ENCODE measurements around the gene NRIP1.
"Not testable (repeated sequence)": the region's sequence is repeated elsewhere in the genome, so short reads cannot be mapped to it uniquely, and the experiment has no call there.

NRIP1 gene

GRCh38 chr21:15034126-15034853 is 30.5 kb downstream of the NRIP1 start:
- Histone ChIP-seq H3K27ac (ENCODE audit: low read length) (no peak overlapping the region), H3K4me3 (ENCODE audit: low read length) (no peak overlapping the region), H3K4me1 (ENCODE audit: control insufficient read depth, low read depth, low read length) (peaks cover 8% of the 10 kb centered on the region), H3K36me3 (ENCODE audit: control insufficient read depth, low read depth, low read length) (no peaks in the 10 kb centered on the region), H3K9ac (ENCODE audit: low read length) (no peak overlapping the region), H3K9me3 (ENCODE audit: control insufficient read depth, low read depth, low read length) (no peaks in the 10 kb centered on the region), H3K27me3 (ENCODE audit: control insufficient read depth, insufficient read depth, low read length) (no peaks in the 10 kb centered on the region)

GRCh38 chr21:15031790-15032357 is 32.9 kb downstream of the NRIP1 start:
- H3K9me3 ChIP-seq (ENCODE audit: control insufficient read depth, low read depth, low read length): no peaks in the 10 kb centered on the region
- H3K9ac ChIP-seq (ENCODE audit: low read length): no peak overlapping the region
- no peak overlapping the region for H3K4me3 ChIP-seq (ENCODE audit: low read length)
- no peak overlapping the region for H3K27ac ChIP-seq (ENCODE audit: low read length)
- H3K4me1 ChIP-seq (ENCODE audit: control insufficient read depth, low read depth, low read length): peaks cover 8% of the 10 kb centered on the region
- H3K27me3 ChIP-seq (ENCODE audit: control insufficient read depth, insufficient read depth, low read length): no peaks in the 10 kb centered on the region
- H3K36me3 ChIP-seq (ENCODE audit: control insufficient read depth, low read depth, low read length): no peaks in the 10 kb centered on the region

GRCh38 chr21:15031362-15031761 is 33.4 kb downstream of the NRIP1 start:
- H3K27ac ChIP-seq (ENCODE audit: low read length); H3K4me3 ChIP-seq (ENCODE audit: low read length); H3K9ac ChIP-seq (ENCODE audit: low read length); H3K9me3 ChIP-seq (ENCODE audit: control insufficient read depth, low read depth, low read length); H3K4me1 ChIP-seq (ENCODE audit: control insufficient read depth, low read depth, low read length); H3K36me3 ChIP-seq (ENCODE audit: control insufficient read depth, low read depth, low read length); H3K27me3 ChIP-seq (ENCODE audit: control insufficient read depth, insufficient read depth, low read length): not testable (repeated sequence)

GRCh38 chr21:15030861-15031260 is 33.9 kb downstream of the NRIP1 start:
- not testable (repeated sequence) for H3K4me3 ChIP-seq (ENCODE audit: low read length); H3K9ac ChIP-seq (ENCODE audit: low read length); H3K36me3 ChIP-seq (ENCODE audit: control insufficient read depth, low read depth, low read length); H3K4me1 ChIP-seq (ENCODE audit: control insufficient read depth, low read depth, low read length); H3K27me3 ChIP-seq (ENCODE audit: control insufficient read depth, insufficient read depth, low read length); H3K27ac ChIP-seq (ENCODE audit: low read length); H3K9me3 ChIP-seq (ENCODE audit: control insufficient read depth, low read depth, low read length)

GRCh38 chr21:15029077-15029476 is 35.7 kb downstream of the NRIP1 start:
- peaks cover 3% of the 10 kb centered on the region for H3K4me1 ChIP-seq (ENCODE audit: control insufficient read depth, low read depth, low read length)
- H3K36me3 ChIP-seq (ENCODE audit: control insufficient read depth, low read depth, low read length): no peaks in the 10 kb centered on the region
- no peaks in the 10 kb centered on the region for H3K9me3 ChIP-seq (ENCODE audit: control insufficient read depth, low read depth, low read length)
- H3K27ac ChIP-seq (ENCODE audit: low read length): no peak overlapping the region
- H3K27me3 ChIP-seq (ENCODE audit: control insufficient read depth, insufficient read depth, low read length): no peaks in the 10 kb centered on the region
- no peak overlapping the region for H3K9ac ChIP-seq (ENCODE audit: low read length)
- H3K4me3 ChIP-seq (ENCODE audit: low read length): no peak overlapping the region

GRCh38 chr21:15028186-15028585 is 36.6 kb downstream of the NRIP1 start:
- Histone ChIP-seq H3K4me3 (ENCODE audit: low read length) (no peak overlapping the region), H3K36me3 (ENCODE audit: control insufficient read depth, low read depth, low read length) (no peaks in the 10 kb centered on the region), H3K9ac (ENCODE audit: low read length) (no peak overlapping the region), H3K27me3 (ENCODE audit: control insufficient read depth, insufficient read depth, low read length) (no peaks in the 10 kb centered on the region), H3K4me1 (ENCODE audit: control insufficient read depth, low read depth, low read length) (no peaks in the 10 kb centered on the region), H3K27ac (ENCODE audit: low read length) (no peak overlapping the region), H3K9me3 (ENCODE audit: control insufficient read depth, low read depth, low read length) (no peaks in the 10 kb centered on the region)

- no peak overlapping the region for H3K9ac ChIP-seq (ENCODE audit: low read length)
- H3K36me3 ChIP-seq (ENCODE audit: control insufficient read depth, low read depth, low read length): no peaks in the 10 kb centered on the region
- no peaks in the 10 kb centered on the region for H3K27me3 ChIP-seq (ENCODE audit: control insufficient read depth, insufficient read depth, low read length)
- H3K9me3 ChIP-seq (ENCODE audit: control insufficient read depth, low read depth, low read length): no peaks in the 10 kb centered on the region
- H3K4me3 ChIP-seq (ENCODE audit: low read length): no peak overlapping the region
- H3K4me1 ChIP-seq (ENCODE audit: control insufficient read depth, low read depth, low read length): no peaks in the 10 kb centered on the region
- H3K27ac ChIP-seq (ENCODE audit: low read length): no peak overlapping the region
Measured at GRCh38 chr21:15027056-15027455, 37.7 kb downstream of the NRIP1 start.

- Histone ChIP-seq H3K4me1 (ENCODE audit: control insufficient read depth, low read depth, low read length) (no peaks in the 10 kb centered on the region), H3K27ac (ENCODE audit: low read length) (no peak overlapping the region), H3K36me3 (ENCODE audit: control insufficient read depth, low read depth, low read length) (no peaks in the 10 kb centered on the region), H3K4me3 (ENCODE audit: low read length) (no peak overlapping the region), H3K9me3 (ENCODE audit: control insufficient read depth, low read depth, low read length) (no peaks in the 10 kb centered on the region), H3K9ac (ENCODE audit: low read length) (no peak overlapping the region), H3K27me3 (ENCODE audit: control insufficient read depth, insufficient read depth, low read length) (no peaks in the 10 kb centered on the region)
Measured at GRCh38 chr21:15026370-15026769, 38.4 kb downstream of the NRIP1 start.

- Histone ChIP-seq H3K27me3 (ENCODE audit: control insufficient read depth, insufficient read depth, low read length) (no peaks in the 10 kb centered on the region), H3K27ac (ENCODE audit: low read length) (no peak overlapping the region), H3K4me1 (ENCODE audit: control insufficient read depth, low read depth, low read length) (no peaks in the 10 kb centered on the region), H3K9ac (ENCODE audit: low read length) (no peak overlapping the region), H3K36me3 (ENCODE audit: control insufficient read depth, low read depth, low read length) (no peaks in the 10 kb centered on the region), H3K9me3 (ENCODE audit: control insufficient read depth, low read depth, low read length) (no peaks in the 10 kb centered on the region), H3K4me3 (ENCODE audit: low read length) (no peak overlapping the region)
Measured at GRCh38 chr21:15023776-15024175, 41.0 kb downstream of the NRIP1 start.

- Histone ChIP-seq H3K27ac (ENCODE audit: low read length) (no peak overlapping the region), H3K9me3 (ENCODE audit: control insufficient read depth, low read depth, low read length) (no peaks in the 10 kb centered on the region), H3K4me1 (ENCODE audit: control insufficient read depth, low read depth, low read length) (no peaks in the 10 kb centered on the region)
Measured at GRCh38 chr21:15022608-15023261, 42.1 kb downstream of the NRIP1 start.

GRCh38 chr21:15020797-15021196 is 44.0 kb downstream of the NRIP1 start:
- Histone ChIP-seq H3K36me3 (ENCODE audit: control insufficient read depth, low read depth, low read length) (no peaks in the 10 kb centered on the region), H3K9ac (ENCODE audit: low read length) (no peak overlapping the region), H3K4me1 (ENCODE audit: control insufficient read depth, low read depth, low read length) (no peaks in the 10 kb centered on the region), H3K9me3 (ENCODE audit: control insufficient read depth, low read depth, low read length) (no peaks in the 10 kb centered on the region), H3K4me3 (ENCODE audit: low read length) (no peak overlapping the region), H3K27me3 (ENCODE audit: control insufficient read depth, insufficient read depth, low read length) (no peaks in the 10 kb centered on the region), H3K27ac (ENCODE audit: low read length) (no peak overlapping the region)

More at GRCh38 chr21:15022608-15023261, 42.1 kb downstream of the NRIP1 start:
- Histone ChIP-seq H3K4me3 (ENCODE audit: low read length) (no peak overlapping the region), H3K36me3 (ENCODE audit: control insufficient read depth, low read depth, low read length) (no peaks in the 10 kb centered on the region), H3K27me3 (ENCODE audit: control insufficient read depth, insufficient read depth, low read length) (no peaks in the 10 kb centered on the region), H3K9ac (ENCODE audit: low read length) (no peak overlapping the region)

- Histone ChIP-seq H3K36me3 (ENCODE audit: control insufficient read depth, low read depth, low read length) (no peaks in the 10 kb centered on the region), H3K4me1 (ENCODE audit: control insufficient read depth, low read depth, low read length) (no peaks in the 10 kb centered on the region), H3K27me3 (ENCODE audit: control insufficient read depth, insufficient read depth, low read length) (no peaks in the 10 kb centered on the region), H3K9me3 (ENCODE audit: control insufficient read depth, low read depth, low read length) (no peaks in the 10 kb centered on the region), H3K27ac (ENCODE audit: low read length) (no peak overlapping the region), H3K4me3 (ENCODE audit: low read length) (no peak overlapping the region), H3K9ac (ENCODE audit: low read length) (no peak overlapping the region)
Measured at GRCh38 chr21:15018382-15018781, 46.4 kb downstream of the NRIP1 start.

Data from iPS-18a (cell line).